Mucosa of descending colon (tissue), 3 donors: ENCODE measurements around the gene HSPA4L. TPM values are rescaled to one million over a fixed set of nuclear protein-coding genes. Genes with fewer than 3 reads are reported as not detected.

ENCODE experiments used
- ATAC-seq: fragments of 200-7000 bp; cut with Tn5 transposase; one replicate; pipeline ENCODE4 v1.9.1; 2020; ENCODE audit warnings: mild to moderate bottlenecking, moderate library complexity
- DNase-seq, 3 donors: peaks; one replicate each; pipeline ENCODE4 v3.0.0-alpha.2; 2020
- H3K36me3 ChIP-seq: fragments of 200-600 bp; one replicate; pipeline ENCODE4 v1.8.0; 2021; ENCODE audit warnings: low read depth, mild to moderate bottlenecking
- H3K4me1 ChIP-seq: fragments of 200-600 bp; one replicate; pipeline ENCODE4 v1.8.0; 2021; ENCODE audit warnings: low read depth, mild to moderate bottlenecking
- H3K4me3 ChIP-seq: fragments of 200-600 bp; one replicate; pipeline ENCODE4 v1.8.0; 2021; ENCODE audit warnings: mild to moderate bottlenecking
- H3K9me3 ChIP-seq: fragments of 200-600 bp; one replicate; pipeline ENCODE4 v1.8.0; 2021; ENCODE audit warnings: mild to moderate bottlenecking
- intact Hi-C, 2 donors: fragments of 100-400 bp; cut with DNase I in 1 of 2; cut with micrococcal nuclease in 1 of 2; formaldehyde crosslinking; loops; one replicate each; pipeline versions ENCODE4 v1.11.0 to v1.11.1; 2022; cut with DNase I, micrococcal nuclease
- total RNA-seq, 3 donors: library from RNA; stranded (reverse); fragmentation: NEBNext Ultra II Directional in 2 of 3; extraction: Animal tissue kit (Norgen Biotek cat#: 25700) in 2 of 3; gene quantifications; one replicate each; pipeline versions ENCODE4 v1.2.1 to v1.2.4, GENCODE V29; 2021 to 2023
- TF ChIP-seq, protein P1 (sequence below): fragments of 200-600 bp; IDR thresholded peaks from one replicate; pipeline ENCODE4 v1.8.0; 2022; ENCODE audit warnings: antibody characterized with exemption, mild to moderate bottlenecking
- donor health status: DM: no; HTN: no; CAD: no; lungs with moderate emphysema.
- donor health status: DM: no; HTN: no; CAD: no.
- donor health status: DM: no; HTN: yes; CAD: no.

The HSPA4L gene
- total RNA-seq, 3 donors from 2014 or later, result 2.2 to 10.2 (median 3.6) TPM

DNA sequence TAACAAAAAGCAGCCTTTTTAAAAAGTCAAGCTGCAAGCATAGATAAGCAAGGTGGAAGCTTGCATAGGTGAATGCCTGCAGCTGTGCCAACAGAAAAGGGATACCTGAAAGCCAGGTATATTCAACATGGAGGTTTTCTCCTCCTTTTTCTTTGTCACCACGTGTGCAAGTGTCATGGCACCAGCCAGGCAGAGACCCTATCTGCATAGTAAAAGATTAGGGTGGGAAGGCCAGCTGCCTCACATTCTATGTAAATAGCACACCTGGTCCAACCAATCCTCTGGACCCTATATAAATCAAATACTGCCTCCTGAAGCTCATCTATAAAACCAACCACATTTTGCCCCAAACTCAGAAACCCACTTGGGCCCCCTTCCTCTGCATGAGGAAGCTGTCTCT is 70.5 kb downstream of the HSPA4L start:
- TF ChIP-seq, protein P1, sequence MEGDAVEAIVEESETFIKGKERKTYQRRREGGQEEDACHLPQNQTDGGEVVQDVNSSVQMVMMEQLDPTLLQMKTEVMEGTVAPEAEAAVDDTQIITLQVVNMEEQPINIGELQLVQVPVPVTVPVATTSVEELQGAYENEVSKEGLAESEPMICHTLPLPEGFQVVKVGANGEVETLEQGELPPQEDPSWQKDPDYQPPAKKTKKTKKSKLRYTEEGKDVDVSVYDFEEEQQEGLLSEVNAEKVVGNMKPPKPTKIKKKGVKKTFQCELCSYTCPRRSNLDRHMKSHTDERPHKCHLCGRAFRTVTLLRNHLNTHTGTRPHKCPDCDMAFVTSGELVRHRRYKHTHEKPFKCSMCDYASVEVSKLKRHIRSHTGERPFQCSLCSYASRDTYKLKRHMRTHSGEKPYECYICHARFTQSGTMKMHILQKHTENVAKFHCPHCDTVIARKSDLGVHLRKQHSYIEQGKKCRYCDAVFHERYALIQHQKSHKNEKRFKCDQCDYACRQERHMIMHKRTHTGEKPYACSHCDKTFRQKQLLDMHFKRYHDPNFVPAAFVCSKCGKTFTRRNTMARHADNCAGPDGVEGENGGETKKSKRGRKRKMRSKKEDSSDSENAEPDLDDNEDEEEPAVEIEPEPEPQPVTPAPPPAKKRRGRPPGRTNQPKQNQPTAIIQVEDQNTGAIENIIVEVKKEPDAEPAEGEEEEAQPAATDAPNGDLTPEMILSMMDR, result no peak
- Histone ChIP-seq H3K4me3 (no peak overlapping the region), H3K9me3 (peaks cover 35% of the 10 kb centered on the region), H3K36me3 (no peaks in the 10 kb centered on the region), H3K4me1 (no peaks in the 10 kb centered on the region)
- DNase-seq (no peak), ATAC-seq (no peak)
- intact Hi-C loops, result no loop called here

DNA sequence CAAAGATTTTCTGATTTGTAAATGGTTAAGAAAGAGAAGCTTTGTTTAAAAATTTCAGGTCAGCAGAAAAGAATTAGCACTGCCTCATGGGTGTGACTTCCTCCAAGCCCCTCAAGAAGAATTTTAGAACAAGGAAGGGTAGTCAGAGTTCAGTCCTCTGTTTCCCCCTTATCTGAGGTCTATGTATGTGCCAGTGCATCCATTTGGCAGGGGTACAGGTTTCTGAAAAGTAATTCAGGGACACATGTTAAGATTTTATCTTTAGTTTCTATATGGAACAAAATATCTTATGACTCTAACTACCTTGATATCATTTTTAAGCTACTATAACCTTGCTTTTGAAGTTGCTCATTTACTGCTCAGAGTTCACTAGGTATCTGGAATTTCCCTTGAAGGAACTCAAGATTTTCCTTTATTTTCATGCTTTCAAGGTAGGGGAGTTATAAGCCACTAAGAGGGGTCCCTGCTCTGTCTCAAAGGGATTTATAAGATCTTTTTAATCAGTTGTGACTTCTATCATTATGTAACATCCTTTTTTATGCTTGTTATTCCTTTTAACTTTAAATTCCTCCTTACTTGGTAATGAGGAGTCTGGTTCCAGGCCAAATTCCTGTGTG is 74.2 kb downstream of the HSPA4L start:
- Histone ChIP-seq H3K9me3 (peaks cover 9% of the 10 kb centered on the region), H3K4me1 (no peaks in the 10 kb centered on the region), H3K36me3 (no peaks in the 10 kb centered on the region), H3K4me3 (no peak overlapping the region)
- TF ChIP-seq, protein P1, result no peak
- no peak for DNase-seq
- no peak for ATAC-seq
- intact Hi-C loops, result no loop called here

DNA sequence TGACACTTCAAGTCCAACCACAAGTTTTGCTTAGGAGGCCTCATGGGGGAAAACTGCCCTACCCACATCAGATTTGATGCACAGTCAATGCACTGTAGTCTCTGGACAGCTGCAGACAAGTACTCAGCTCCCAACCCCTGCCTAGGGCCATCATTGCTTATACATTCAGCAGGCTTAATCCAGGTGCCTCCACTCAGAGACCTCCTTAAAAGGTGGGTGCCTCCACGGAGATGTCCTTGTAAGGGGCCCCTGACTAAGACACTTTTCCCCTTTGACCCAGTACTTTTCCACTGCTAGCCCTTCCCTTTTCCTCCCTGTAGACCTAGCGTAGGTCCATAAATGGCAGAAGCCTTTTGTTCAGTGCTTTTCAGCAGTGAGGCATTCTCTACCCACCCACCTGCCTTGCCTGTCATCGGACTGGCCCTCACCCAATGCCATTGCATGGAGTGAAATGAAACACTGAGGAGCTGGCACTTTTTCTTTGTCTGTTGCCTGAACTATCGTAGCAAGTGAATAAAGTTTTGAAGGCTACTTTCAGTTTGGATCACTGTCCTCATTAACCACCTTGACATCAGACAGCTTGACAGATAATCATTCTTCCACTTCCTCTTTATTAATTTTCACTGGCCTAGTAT is 74.8 kb downstream of the HSPA4L start:
- ATAC-seq, result peak; percentile 13
- TF ChIP-seq, protein P1, result no peak
- DNase-seq, result no peak
- intact Hi-C loops, result no loop called here
- H3K36me3 ChIP-seq, result no peaks in the 10 kb centered on the region
- H3K9me3 ChIP-seq, result peaks cover 9% of the 10 kb centered on the region
- H3K4me3 ChIP-seq, result no peak overlapping the region
- no peaks in the 10 kb centered on the region for H3K4me1 ChIP-seq

DNA sequence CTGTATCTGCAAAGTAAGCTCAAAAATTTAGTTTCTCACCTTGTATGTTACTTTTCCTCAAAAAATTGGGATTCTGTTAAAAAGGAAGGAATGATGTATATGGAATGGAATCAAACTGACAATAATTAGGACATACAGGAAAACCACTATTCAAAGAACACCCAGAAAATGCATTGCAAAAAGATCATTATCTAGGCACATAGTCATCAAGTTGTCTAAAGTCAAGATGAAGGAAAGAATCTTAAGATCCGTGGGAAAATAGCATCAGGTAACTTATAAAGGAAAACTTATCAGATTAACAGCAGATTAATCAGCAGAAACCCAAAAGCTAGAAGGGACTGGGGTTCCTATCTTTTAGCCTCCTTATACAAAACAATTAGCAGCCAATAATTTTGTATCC is 75.5 kb downstream of the HSPA4L start:
- no peak for ATAC-seq
- TF ChIP-seq, protein P1, result no peak

DNA sequence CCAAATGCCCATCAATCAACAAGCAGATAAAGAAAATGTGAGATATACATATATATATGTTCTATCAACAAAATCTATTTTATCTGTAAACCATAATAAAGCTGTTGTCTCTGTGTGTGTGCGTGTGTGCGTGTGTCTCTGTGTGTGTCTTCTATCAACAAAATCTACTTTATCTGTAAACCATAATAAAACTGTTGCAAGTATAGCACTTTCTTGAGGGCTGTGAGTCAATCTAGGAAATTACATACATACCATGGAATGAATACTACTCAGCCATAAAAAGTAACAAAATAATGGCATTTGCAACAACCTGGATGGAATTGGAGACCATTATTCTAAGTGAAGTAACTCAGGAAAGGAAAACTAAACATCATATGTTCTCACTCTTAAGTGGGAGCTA is 86.1 kb downstream of the HSPA4L start:
- Histone ChIP-seq H3K4me3 (no peak overlapping the region), H3K4me1 (no peaks in the 10 kb centered on the region), H3K36me3 (no peaks in the 10 kb centered on the region), H3K9me3 (no peaks in the 10 kb centered on the region)
- ATAC-seq, result no peak
- TF ChIP-seq, protein P1, result no peak
- intact Hi-C loops, result no loop called here
- DNase-seq, result no peak

More for the DNA sequence above, 75.5 kb downstream of the HSPA4L start:
- no peak for DNase-seq
- Histone ChIP-seq H3K36me3 (no peaks in the 10 kb centered on the region), H3K4me3 (no peak overlapping the region), H3K4me1 (no peaks in the 10 kb centered on the region), H3K9me3 (peaks cover 9% of the 10 kb centered on the region)
- intact Hi-C loops, result no loop called here
